ENCODE results near the gene PRDX6.
"Not testable (repeated sequence)": the region's sequence is repeated elsewhere in the genome, so short reads cannot be mapped to it uniquely, and the experiment has no call there.

The PRDX6 gene

GRCh38 chr1:173469656-173470055 lies 7.5 kb upstream of the PRDX6 start:
- DNase-seq, result no peak

GRCh38 chr1:173470608-173471007 lies 6.5 kb upstream of the PRDX6 start:
- no peak for DNase-seq

GRCh38 chr1:173473599-173474011 lies 3.5 kb upstream of the PRDX6 start:
- DNase-seq, result peak in 1 of 2 experiments; percentile 22

GRCh38 chr1:173474097-173474779 lies 2.9 kb upstream of the PRDX6 start:
- no peak for DNase-seq

GRCh38 chr1:173474780-173475421 lies 2.2 kb upstream of the PRDX6 start:
- DNase-seq, result not testable (repeated sequence)

GRCh38 chr1:173475564-173476196 lies 1.5 kb upstream of the PRDX6 start:
- DNase-seq, result no peak

- no peak for DNase-seq
Measured at GRCh38 chr1:173476197-173476664, 904 bp upstream of the PRDX6 start.

- peak; percentile 63 to 84 for DNase-seq
Measured at GRCh38 chr1:173476665-173477285, 360 bp upstream of the PRDX6 start.

GRCh38 chr1:173478094-173478674 lies 1.0 kb downstream of the PRDX6 start:
- DNase-seq, result peak in 1 of 2 experiments; percentile 30

GRCh38 chr1:173479649-173480048 lies 2.5 kb downstream of the PRDX6 start:
- DNase-seq, result no peak

- DNase-seq, result no peak
Measured at GRCh38 chr1:173481195-173481772, 4.1 kb downstream of the PRDX6 start.

- no peak for DNase-seq
Measured at GRCh38 chr1:173482683-173483082, 5.5 kb downstream of the PRDX6 start.

- DNase-seq, result no peak
Measured at GRCh38 chr1:173484276-173484675, 7.1 kb downstream of the PRDX6 start.

GRCh38 chr1:173485401-173485800 lies 8.3 kb downstream of the PRDX6 start:
- no peak for DNase-seq

GRCh38 chr1:173488001-173488400 lies 10.9 kb downstream of the PRDX6 start:
- DNase-seq, result no peak

GRCh38 chr1:173489149-173489600 lies 12.0 kb downstream of the PRDX6 start:
- no peak for DNase-seq

GRCh38 chr1:173489929-173490328 lies 12.8 kb downstream of the PRDX6 start:
- no peak for DNase-seq

GRCh38 chr1:173491508-173491907 lies 14.4 kb downstream of the PRDX6 start:
- DNase-seq, result no peak

- DNase-seq, result not testable (repeated sequence)
Measured at GRCh38 chr1:173493125-173493524, 16.0 kb downstream of the PRDX6 start.

- no peak for DNase-seq
Measured at GRCh38 chr1:173495609-173496267, 18.6 kb downstream of the PRDX6 start.

GRCh38 chr1:173496757-173497320 lies 19.7 kb downstream of the PRDX6 start:
- DNase-seq, result no peak

GRCh38 chr1:173499729-173500128 lies 22.6 kb downstream of the PRDX6 start:
- no peak for DNase-seq
